T-helper 17 cell (primary cell): ENCODE data around the gene PSMD13. TPM values are rescaled to one million over a fixed set of nuclear protein-coding genes. Genes with fewer than 3 reads are reported as not detected.
"Not testable (repeated sequence)": the region's sequence is repeated elsewhere in the genome, so short reads cannot be mapped to it uniquely, and the experiment has no call there.

ENCODE experiments used
- ATAC-seq: fragments of 150-1000 bp; cut with Tn5 transposase; 2 replicates; pipeline ENCODE4 v1.10.0; 2021; ENCODE audit warnings: mild to moderate bottlenecking, moderate library complexity
- DNase-seq, 3 donors: peaks; one replicate each; pipeline versions ENCODE4 v3.0.0 to v3.0.0-alpha.2; 2020 to 2021
- H3K9me3 ChIP-seq: one replicate; pipeline ENCODE4 v1.7.0; 2013; ENCODE audit warnings: low read length, mild to moderate bottlenecking; ENCODE audit not compliant: control insufficient read depth, poor library complexity, severe bottlenecking
- H3K27ac Mint-ChIP-seq: one replicate; pipeline ENCODE4 v1.8.0; 2022; ENCODE audit warnings: mild to moderate bottlenecking, moderate library complexity, mixed read lengths
- H3K27me3 Mint-ChIP-seq: one replicate; pipeline ENCODE4 v1.8.0; 2022; ENCODE audit warnings: mixed read lengths
- H3K36me3 Mint-ChIP-seq: one replicate; pipeline ENCODE4 v1.8.0; 2022; ENCODE audit warnings: low read depth, mixed read lengths
- H3K4me1 Mint-ChIP-seq: one replicate; pipeline ENCODE4 v1.8.0; 2022; ENCODE audit warnings: mild to moderate bottlenecking, mixed read lengths
- H3K4me3 Mint-ChIP-seq: one replicate; pipeline ENCODE4 v1.8.0; 2022; ENCODE audit warnings: mild to moderate bottlenecking, moderate library complexity, mixed read lengths
- total RNA-seq, 4 donors: library from RNA in 2 of 4; stranded (reverse) in 2 of 4; gene quantifications; one replicate each; pipeline ENCODE4 v1.2.3 and lab custom pipeline; 2022 to 2026

PSMD13 gene
- total RNA-seq, 2 donors from 2014 or later = 60.6 to 63.6 TPM

DNA sequence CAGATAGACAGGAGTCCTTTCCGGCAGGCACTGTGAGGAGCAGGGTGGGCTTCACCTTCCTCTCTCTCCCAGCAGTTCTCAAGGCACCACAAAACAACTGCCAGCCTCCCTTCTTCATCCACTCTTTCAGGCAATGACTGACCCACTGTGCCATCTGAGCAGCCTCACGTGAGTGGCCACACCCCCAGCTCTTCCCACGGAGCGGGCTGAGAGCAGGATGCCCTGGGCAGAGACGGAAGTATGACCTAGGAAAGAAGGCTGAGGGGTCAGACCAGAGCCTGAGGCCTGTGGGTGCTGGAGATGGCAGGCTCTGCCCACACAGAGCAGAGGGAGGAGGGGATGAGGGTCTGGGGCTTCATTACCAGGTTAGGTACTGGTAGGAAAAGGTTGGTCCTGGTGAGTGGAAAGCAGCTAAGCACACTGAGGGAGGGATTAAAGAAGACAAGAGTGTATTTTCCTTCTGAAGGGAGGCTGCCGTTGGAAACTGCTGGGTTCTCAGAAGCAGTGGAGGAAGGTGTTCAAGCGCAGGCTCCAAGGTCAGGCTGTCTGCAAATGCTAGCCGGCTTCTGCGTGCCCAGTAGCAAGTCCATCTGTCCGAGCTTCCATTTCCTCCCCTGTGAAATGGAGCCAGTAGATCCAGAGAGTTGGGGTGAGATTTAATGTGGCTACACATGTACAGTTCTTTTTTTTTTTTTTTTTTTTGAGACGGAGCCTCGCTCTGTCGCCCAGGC, 46.0 kb downstream of the PSMD13 start:
- H3K27me3 Mint-ChIP-seq = peaks cover 5% of the 10 kb centered on the region
- H3K27ac Mint-ChIP-seq = peak overlapping the region; percentile 79
- DNase-seq (no peak), ATAC-seq (no peak)
- H3K4me3 Mint-ChIP-seq = peak overlapping the region; percentile 89
- H3K4me1 Mint-ChIP-seq = peaks cover 38% of the 10 kb centered on the region
- H3K9me3 ChIP-seq = no peaks in the 10 kb centered on the region
- peaks cover 7% of the 10 kb centered on the region for H3K36me3 Mint-ChIP-seq

GRCh38 chr11:283405-284104, 46.8 kb downstream of the PSMD13 start:
- DNase-seq (no peak), ATAC-seq (no peak)
- peak overlapping the region; percentile 79 for H3K27ac Mint-ChIP-seq
- H3K36me3 Mint-ChIP-seq = peaks cover 8% of the 10 kb centered on the region
- H3K9me3 ChIP-seq = no peaks in the 10 kb centered on the region
- H3K4me3 Mint-ChIP-seq = no peak overlapping the region
- peaks cover 37% of the 10 kb centered on the region for H3K4me1 Mint-ChIP-seq
- peaks cover 5% of the 10 kb centered on the region for H3K27me3 Mint-ChIP-seq

GRCh38 chr11:284105-285020, 47.6 kb downstream of the PSMD13 start:
- H3K4me3 Mint-ChIP-seq = no peak overlapping the region
- peaks cover 5% of the 10 kb centered on the region for H3K27me3 Mint-ChIP-seq
- no peaks in the 10 kb centered on the region for H3K9me3 ChIP-seq
- H3K4me1 Mint-ChIP-seq = peaks cover 36% of the 10 kb centered on the region
- peaks cover 8% of the 10 kb centered on the region for H3K36me3 Mint-ChIP-seq
- ATAC-seq = no peak
- no peak for DNase-seq
- H3K27ac Mint-ChIP-seq = no peak overlapping the region

DNA sequence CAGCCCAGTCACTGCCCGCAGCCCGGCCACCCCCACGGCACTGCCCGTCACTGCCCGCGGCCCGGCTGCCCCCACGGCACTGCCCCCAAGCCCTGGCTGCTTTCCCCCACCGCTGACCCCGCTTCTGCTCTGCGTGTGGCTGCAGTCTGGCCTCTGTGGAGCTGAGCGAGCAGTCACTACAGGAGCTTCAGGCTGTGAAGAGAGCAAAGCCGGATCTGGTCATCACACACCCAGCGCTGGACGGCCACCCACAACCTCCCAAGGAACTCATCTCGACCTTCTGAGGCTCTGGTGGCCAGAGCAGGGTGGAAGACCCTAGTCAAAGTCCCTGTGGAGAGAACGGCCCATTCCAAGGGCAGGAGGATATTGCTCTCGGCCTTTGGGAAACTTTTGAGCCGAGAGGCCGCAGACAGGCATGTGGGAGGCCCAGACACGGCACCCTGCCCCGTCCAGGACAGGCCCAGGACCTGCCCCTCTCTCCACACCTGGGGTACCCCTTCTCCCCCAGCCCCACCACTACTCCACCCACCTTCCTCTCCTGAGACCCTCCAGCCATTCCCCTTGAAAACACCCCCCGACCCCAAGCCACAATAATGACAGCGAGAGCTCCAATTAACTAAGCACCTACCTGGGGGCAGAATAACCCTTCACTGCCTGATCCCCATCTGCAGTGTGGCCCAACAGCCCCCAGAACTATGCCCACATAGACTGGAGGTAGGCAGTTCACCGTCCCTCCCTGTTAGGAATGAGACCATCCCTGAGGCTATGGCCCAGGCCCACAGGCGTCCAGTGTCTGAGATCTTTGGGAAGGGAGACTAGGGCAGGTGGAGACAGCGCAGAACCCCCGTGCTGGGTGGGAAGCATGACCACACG, 48.5 kb downstream of the PSMD13 start:
- no peaks in the 10 kb centered on the region for H3K9me3 ChIP-seq
- Mint-ChIP-seq H3K27me3 (peaks cover 5% of the 10 kb centered on the region), H3K4me1 (peaks cover 42% of the 10 kb centered on the region), H3K27ac (no peak overlapping the region), H3K4me3 (no peak overlapping the region), H3K36me3 (peaks cover 8% of the 10 kb centered on the region)
- no peak for DNase-seq
- ATAC-seq = no peak

DNA sequence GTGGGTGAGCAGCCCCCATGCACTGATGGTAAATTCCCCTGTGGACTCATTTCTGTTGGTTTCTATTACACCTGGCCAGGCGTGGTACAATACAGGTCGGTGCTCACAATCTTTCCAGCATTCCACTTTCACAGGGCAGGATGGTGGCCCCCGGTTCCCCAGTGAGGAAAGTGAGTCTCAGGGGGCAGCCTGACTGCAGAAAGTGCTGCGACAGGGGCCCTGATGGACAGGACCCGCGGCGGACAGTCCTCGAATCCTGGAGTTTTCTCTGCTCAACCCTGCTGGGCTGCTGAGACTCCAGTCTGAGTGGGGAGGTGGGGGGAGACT, 49.1 kb downstream of the PSMD13 start:
- DNase-seq (no peak), ATAC-seq (no peak)
- Mint-ChIP-seq H3K4me3 (no peak overlapping the region), H3K36me3 (peaks cover 8% of the 10 kb centered on the region), H3K27ac (peak overlapping the region; percentile 97), H3K27me3 (peaks cover 4% of the 10 kb centered on the region), H3K4me1 (peaks cover 40% of the 10 kb centered on the region)
- H3K9me3 ChIP-seq = no peaks in the 10 kb centered on the region

GRCh38 chr11:286977-287820, 50.4 kb downstream of the PSMD13 start:
- not testable (repeated sequence) for H3K9me3 ChIP-seq, H3K36me3 Mint-ChIP-seq, H3K27me3 Mint-ChIP-seq
- DNase-seq (peak in 2 of 3 donors; percentile 56 to 81), ATAC-seq (peak; percentile 25)
- Mint-ChIP-seq H3K27ac (peak overlapping the region; percentile 97), H3K4me1 (peaks cover 33% of the 10 kb centered on the region), H3K4me3 (peak overlapping the region; percentile 98)

DNA sequence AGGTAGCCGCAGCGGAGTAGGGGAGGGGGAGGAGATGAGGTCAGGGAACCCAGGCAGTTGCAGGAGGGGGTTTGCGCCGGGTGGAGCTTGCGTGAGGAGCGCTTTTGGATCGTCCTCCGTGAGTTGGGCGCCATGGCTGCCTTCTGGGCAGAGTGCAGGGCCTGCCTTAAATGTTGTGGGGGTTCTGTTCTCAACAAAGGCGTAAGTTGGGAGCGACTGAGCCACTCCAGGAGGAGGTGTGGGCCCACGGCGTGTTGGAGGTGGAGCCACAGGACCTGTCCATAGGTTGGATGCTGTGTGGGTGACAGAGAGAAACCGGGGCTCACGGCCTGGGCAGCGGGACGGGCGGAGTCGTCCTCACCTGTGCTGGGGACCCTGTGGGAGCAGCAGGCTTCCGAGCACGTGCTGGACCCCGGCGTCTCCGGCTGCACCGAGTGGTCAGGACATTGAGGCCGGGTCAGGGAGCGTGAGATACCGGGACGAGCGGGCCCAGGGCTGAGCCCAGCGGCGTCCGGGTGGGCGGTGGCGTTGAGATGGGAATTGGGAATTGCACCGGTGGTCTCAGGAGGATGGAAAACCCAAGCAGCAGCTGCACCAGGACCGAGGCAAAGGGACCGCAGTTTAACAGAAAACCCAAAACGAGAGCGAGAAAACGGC, 51.2 kb downstream of the PSMD13 start:
- peak overlapping the region; percentile 98 for H3K4me3 Mint-ChIP-seq
- peaks cover 3% of the 10 kb centered on the region for H3K36me3 Mint-ChIP-seq
- H3K27me3 Mint-ChIP-seq = no peaks in the 10 kb centered on the region
- ATAC-seq (peak; percentile 65), DNase-seq (peak in 2 of 3 donors; percentile 5 to 45)
- no peaks in the 10 kb centered on the region for H3K9me3 ChIP-seq
- peaks cover 26% of the 10 kb centered on the region for H3K4me1 Mint-ChIP-seq
- H3K27ac Mint-ChIP-seq = peak overlapping the region; percentile 97

- Mint-ChIP-seq H3K27me3 (no peaks in the 10 kb centered on the region), H3K4me1 (peaks cover 25% of the 10 kb centered on the region), H3K36me3 (peaks cover 3% of the 10 kb centered on the region), H3K27ac (peak within 1 kb of the TSS; percentile 97), H3K4me3 (peak within 1 kb of the TSS; percentile 98)
- ATAC-seq = peak; percentile 39
- H3K9me3 ChIP-seq = no peaks in the 10 kb centered on the region
- peak; percentile 31 to 67 (median 54) for DNase-seq
Observed at GRCh38 chr11:288478-289397, 52.0 kb downstream of the PSMD13 start, which contains the start of gene PGGHG. PGGHG (plus strand) TSS chr11:289126; CDS start chr11:289817, 691 bp downstream.

GRCh38 chr11:289398-289711, 52.6 kb downstream of the PSMD13 start:
- ATAC-seq = no peak
- H3K36me3 Mint-ChIP-seq = peaks cover 3% of the 10 kb centered on the region
- H3K9me3 ChIP-seq = no peaks in the 10 kb centered on the region
- peak overlapping the region; percentile 86 for H3K4me3 Mint-ChIP-seq
- peak in 1 of 3 donors; percentile 22 for DNase-seq
- no peak overlapping the region for H3K27ac Mint-ChIP-seq
- no peaks in the 10 kb centered on the region for H3K27me3 Mint-ChIP-seq
- H3K4me1 Mint-ChIP-seq = peaks cover 25% of the 10 kb centered on the region

- Mint-ChIP-seq H3K4me1 (peaks cover 25% of the 10 kb centered on the region), H3K36me3 (peaks cover 3% of the 10 kb centered on the region), H3K27me3 (no peaks in the 10 kb centered on the region), H3K27ac (peak overlapping the region; percentile 24), H3K4me3 (peak overlapping the region; percentile 86)
- H3K9me3 ChIP-seq = no peaks in the 10 kb centered on the region
- DNase-seq (peak in 1 of 3 donors; percentile 3), ATAC-seq (no peak)
Observed at GRCh38 chr11:289712-290620, 53.2 kb downstream of the PSMD13 start.
